Measurements from ENCODE around the gene DHRSX. TPM values are rescaled to one million over a fixed set of nuclear protein-coding genes. Genes with fewer than 3 reads are reported as not detected.
A peak's percentile ranks its signal among the peaks of the same experiment; 100 is the strongest.

DHRSX gene
- total and polyA plus RNA-seq, 10 of the 15 experiments (the other 5 are each of a cell fraction or from before 2014, with no cell fraction given), result 1.7 to 39.5 (median 16.5) TPM

DNA sequence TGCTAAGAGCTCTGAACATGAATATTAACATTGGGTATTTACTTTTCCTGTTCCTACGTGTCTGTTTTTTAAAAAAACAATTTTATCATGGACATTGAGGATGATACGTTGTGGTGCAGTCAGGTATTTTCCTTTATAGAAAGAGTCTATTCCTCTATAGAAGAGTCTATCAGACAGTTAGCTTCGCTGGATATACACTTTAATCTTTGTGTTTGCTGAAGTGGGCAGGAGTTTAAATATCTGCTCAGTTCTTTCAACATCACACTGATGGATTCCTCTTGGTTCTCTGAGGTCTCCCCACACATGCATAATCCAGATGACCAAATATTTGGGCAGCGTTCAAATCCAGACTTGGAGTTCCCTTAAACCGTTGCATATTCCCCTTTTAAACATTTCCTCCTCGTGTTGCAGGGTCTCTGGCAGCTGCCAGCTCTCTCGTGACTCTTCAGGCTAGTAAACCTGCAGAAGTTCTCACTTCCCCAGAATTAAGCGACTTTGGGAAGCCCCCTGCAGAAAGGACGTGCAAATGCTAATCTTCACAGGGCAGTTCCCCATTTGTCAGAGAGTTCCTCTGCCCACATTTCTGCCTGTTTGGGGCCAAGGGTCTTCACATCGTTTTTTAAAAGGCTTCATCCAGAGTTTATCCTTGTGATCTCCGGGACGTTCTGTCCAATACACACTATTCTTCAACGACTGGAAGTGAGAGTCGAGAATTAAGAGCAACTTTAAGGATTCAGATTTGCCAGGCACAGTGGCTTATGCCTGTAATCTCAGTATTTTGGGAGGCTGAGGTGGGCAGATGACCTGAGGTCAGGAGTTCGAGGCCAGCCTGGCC is 20.5 kb upstream of the DHRSX start (continued):
- TF ChIP-seq RCOR1 (conservative IDR thresholded peaks at IDR 0.05; ENCODE audit: low read depth, low read length) (0 out of 2 replicates have a peak, but pooled peaks have one; percentile 39), RB1 (IDR thresholded peaks at IDR 0.05; ENCODE audit: borderline replicate concordance) (0 out of 2 replicates have a peak, but pooled peaks have one; percentile 22), NFYA (IDR thresholded peaks at IDR 0.05; ENCODE audit: borderline replicate concordance, low read depth, low read length) (no peak), ETV6 (conservative IDR thresholded peaks at IDR 0.05 in 1 of 2, IDR thresholded peaks at IDR 0.05 in 1 of 2; ENCODE audit: borderline replicate concordance in 1 of 2, low read depth in 1 of 2) (peak in 1 of 2 experiments; percentile 43; a peak in 1 of 4 replicates), ASH2L (IDR thresholded peaks at IDR 0.05; ENCODE audit: borderline replicate concordance, low read depth) (0 out of 2 replicates have a peak, but pooled peaks have one; percentile 26), SMAD1 (IDR thresholded peaks at IDR 0.05; ENCODE audit: low read depth, partially characterized antibody) (peak; percentile 12), RUNX3 (IDR thresholded peaks at IDR 0.05; ENCODE audit: low read length) (peak; percentile 82), POU2F2 (IDR thresholded peaks at IDR 0.05; ENCODE audit: borderline replicate concordance, low read depth, low read length) (peak; percentile 85), IRF4 (IDR thresholded peaks at IDR 0.05; ENCODE audit: low read depth, low read length) (peak; percentile 92), SREBF1 (IDR thresholded peaks at IDR 0.05; ENCODE audit: low read length) (no peak)
- TF ChIP-seq, protein P1, sequence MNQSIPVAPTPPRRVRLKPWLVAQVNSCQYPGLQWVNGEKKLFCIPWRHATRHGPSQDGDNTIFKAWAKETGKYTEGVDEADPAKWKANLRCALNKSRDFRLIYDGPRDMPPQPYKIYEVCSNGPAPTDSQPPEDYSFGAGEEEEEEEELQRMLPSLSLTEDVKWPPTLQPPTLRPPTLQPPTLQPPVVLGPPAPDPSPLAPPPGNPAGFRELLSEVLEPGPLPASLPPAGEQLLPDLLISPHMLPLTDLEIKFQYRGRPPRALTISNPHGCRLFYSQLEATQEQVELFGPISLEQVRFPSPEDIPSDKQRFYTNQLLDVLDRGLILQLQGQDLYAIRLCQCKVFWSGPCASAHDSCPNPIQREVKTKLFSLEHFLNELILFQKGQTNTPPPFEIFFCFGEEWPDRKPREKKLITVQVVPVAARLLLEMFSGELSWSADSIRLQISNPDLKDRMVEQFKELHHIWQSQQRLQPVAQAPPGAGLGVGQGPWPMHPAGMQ (IDR thresholded peaks at IDR 0.05; ENCODE audit: borderline replicate concordance), result no peak
- TF ChIP-seq, protein P2, sequence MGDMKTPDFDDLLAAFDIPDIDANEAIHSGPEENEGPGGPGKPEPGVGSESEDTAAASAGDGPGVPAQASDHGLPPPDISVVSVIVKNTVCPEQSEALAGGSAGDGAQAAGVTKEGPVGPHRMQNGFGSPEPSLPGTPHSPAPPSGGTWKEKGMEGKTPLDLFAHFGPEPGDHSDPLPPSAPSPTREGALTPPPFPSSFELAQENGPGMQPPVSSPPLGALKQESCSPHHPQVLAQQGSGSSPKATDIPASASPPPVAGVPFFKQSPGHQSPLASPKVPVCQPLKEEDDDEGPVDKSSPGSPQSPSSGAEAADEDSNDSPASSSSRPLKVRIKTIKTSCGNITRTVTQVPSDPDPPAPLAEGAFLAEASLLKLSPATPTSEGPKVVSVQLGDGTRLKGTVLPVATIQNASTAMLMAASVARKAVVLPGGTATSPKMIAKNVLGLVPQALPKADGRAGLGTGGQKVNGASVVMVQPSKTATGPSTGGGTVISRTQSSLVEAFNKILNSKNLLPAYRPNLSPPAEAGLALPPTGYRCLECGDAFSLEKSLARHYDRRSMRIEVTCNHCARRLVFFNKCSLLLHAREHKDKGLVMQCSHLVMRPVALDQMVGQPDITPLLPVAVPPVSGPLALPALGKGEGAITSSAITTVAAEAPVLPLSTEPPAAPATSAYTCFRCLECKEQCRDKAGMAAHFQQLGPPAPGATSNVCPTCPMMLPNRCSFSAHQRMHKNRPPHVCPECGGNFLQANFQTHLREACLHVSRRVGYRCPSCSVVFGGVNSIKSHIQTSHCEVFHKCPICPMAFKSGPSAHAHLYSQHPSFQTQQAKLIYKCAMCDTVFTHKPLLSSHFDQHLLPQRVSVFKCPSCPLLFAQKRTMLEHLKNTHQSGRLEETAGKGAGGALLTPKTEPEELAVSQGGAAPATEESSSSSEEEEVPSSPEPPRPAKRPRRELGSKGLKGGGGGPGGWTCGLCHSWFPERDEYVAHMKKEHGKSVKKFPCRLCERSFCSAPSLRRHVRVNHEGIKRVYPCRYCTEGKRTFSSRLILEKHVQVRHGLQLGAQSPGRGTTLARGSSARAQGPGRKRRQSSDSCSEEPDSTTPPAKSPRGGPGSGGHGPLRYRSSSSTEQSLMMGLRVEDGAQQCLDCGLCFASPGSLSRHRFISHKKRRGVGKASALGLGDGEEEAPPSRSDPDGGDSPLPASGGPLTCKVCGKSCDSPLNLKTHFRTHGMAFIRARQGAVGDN (IDR thresholded peaks at IDR 0.05), result peak; percentile 52; the same call in 1 of the 2 replicates
- TF ChIP-seq, protein P3, sequence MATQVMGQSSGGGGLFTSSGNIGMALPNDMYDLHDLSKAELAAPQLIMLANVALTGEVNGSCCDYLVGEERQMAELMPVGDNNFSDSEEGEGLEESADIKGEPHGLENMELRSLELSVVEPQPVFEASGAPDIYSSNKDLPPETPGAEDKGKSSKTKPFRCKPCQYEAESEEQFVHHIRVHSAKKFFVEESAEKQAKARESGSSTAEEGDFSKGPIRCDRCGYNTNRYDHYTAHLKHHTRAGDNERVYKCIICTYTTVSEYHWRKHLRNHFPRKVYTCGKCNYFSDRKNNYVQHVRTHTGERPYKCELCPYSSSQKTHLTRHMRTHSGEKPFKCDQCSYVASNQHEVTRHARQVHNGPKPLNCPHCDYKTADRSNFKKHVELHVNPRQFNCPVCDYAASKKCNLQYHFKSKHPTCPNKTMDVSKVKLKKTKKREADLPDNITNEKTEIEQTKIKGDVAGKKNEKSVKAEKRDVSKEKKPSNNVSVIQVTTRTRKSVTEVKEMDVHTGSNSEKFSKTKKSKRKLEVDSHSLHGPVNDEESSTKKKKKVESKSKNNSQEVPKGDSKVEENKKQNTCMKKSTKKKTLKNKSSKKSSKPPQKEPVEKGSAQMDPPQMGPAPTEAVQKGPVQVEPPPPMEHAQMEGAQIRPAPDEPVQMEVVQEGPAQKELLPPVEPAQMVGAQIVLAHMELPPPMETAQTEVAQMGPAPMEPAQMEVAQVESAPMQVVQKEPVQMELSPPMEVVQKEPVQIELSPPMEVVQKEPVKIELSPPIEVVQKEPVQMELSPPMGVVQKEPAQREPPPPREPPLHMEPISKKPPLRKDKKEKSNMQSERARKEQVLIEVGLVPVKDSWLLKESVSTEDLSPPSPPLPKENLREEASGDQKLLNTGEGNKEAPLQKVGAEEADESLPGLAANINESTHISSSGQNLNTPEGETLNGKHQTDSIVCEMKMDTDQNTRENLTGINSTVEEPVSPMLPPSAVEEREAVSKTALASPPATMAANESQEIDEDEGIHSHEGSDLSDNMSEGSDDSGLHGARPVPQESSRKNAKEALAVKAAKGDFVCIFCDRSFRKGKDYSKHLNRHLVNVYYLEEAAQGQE (IDR thresholded peaks at IDR 0.05; ENCODE audit: low read depth, low read length), result no peak
- TF ChIP-seq, protein P4, sequence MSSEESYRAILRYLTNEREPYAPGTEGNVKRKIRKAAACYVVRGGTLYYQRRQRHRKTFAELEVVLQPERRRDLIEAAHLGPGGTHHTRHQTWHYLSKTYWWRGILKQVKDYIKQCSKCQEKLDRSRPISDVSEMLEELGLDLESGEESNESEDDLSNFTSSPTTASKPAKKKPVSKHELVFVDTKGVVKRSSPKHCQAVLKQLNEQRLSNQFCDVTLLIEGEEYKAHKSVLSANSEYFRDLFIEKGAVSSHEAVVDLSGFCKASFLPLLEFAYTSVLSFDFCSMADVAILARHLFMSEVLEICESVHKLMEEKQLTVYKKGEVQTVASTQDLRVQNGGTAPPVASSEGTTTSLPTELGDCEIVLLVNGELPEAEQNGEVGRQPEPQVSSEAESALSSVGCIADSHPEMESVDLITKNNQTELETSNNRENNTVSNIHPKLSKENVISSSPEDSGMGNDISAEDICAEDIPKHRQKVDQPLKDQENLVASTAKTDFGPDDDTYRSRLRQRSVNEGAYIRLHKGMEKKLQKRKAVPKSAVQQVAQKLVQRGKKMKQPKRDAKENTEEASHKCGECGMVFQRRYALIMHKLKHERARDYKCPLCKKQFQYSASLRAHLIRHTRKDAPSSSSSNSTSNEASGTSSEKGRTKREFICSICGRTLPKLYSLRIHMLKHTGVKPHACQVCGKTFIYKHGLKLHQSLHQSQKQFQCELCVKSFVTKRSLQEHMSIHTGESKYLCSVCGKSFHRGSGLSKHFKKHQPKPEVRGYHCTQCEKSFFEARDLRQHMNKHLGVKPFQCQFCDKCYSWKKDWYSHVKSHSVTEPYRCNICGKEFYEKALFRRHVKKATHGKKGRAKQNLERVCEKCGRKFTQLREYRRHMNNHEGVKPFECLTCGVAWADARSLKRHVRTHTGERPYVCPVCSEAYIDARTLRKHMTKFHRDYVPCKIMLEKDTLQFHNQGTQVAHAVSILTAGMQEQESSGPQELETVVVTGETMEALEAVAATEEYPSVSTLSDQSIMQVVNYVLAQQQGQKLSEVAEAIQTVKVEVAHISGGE (CRISPR knock-in tag; IDR thresholded peaks at IDR 0.05), result no peak
